Measurements from ENCODE around the gene DAW1. TPM values are rescaled to one million over a fixed set of nuclear protein-coding genes. Genes with fewer than 3 reads are reported as not detected.

The DAW1 gene
- total and polyA plus RNA-seq, 2 of the 4 experiments (the other 2 are of a cell fraction), result 0.86 to 1.4 TPM

- Histone ChIP-seq H3K27me3 (ENCODE audit: control insufficient read depth, insufficient read depth, low read length) (no peaks in the 10 kb centered on the region), H3K36me3 (ENCODE audit: control insufficient read depth, insufficient read depth, low read length) (no peaks in the 10 kb centered on the region), H3K27ac (ENCODE audit: insufficient read depth, low read length) (no peak overlapping the region), H3K9me3 (ENCODE audit: control insufficient read depth, insufficient read depth, low read length) (no peaks in the 10 kb centered on the region), H2BK20ac (ENCODE audit: low read depth, low read length) (no peak overlapping the region), H3K79me1 (ENCODE audit: low read depth in 1 of 2, low read length in 2 of 2) (no peaks in the 10 kb centered on the region), H4K5ac (ENCODE audit: low read depth, low read length) (no peak overlapping the region), H3K4me1 (ENCODE audit: control insufficient read depth, insufficient read depth, low read length) (0 out of 2 replicates have a peak, but pooled peaks cover 1% of the 10 kb centered on the region), H4K20me1 (ENCODE audit: insufficient read depth, low read length) (no peaks in the 10 kb centered on the region), H4K8ac (ENCODE audit: low read depth in 2 of 2, low read length in 2 of 2) (no peak overlapping the region), H3K4me2 (ENCODE audit: low read depth, low read length) (no peak overlapping the region), H3K56ac (ENCODE audit: extremely low read depth, insufficient read depth, low read length) (no peak overlapping the region), H4K91ac (ENCODE audit: insufficient read depth, low read depth, low read length) (no peak overlapping the region), H3K9me1 (ENCODE audit: insufficient read depth, low read length) (no peaks in the 10 kb centered on the region), H3K9ac (ENCODE audit: low read depth, low read length) (no peak overlapping the region), H2BK15ac (ENCODE audit: low read depth, low read length) (no peak overlapping the region), H3K14ac (replicated peaks; ENCODE audit: low read depth, low read length) (no peak overlapping the region), H3K4ac (ENCODE audit: low read depth, low read length) (no peak overlapping the region), H2AFZ (replicated peaks; ENCODE audit: low read length, poor library complexity) (no peak overlapping the region), H3K4me3 (ENCODE audit: insufficient read depth, low read depth, low read length) (no peak overlapping the region), H3K18ac (ENCODE audit: low read depth, low read length) (no peak overlapping the region), H2BK5ac (ENCODE audit: low read depth, low read length, poor library complexity, severe bottlenecking) (no peak overlapping the region), H2BK120ac (ENCODE audit: low read depth, low read length) (no peak overlapping the region), H3K23ac (ENCODE audit: low read depth, low read length) (no peak overlapping the region), H2AK9ac (replicated peaks; ENCODE audit: low read depth, low read length, poor library complexity) (no peak overlapping the region), H2AK5ac (ENCODE audit: low read depth, low read length) (no peak overlapping the region)
- ChIA-PET CTCF (interaction anchor here (0.7 kb wide), 1 partner anchor 18 kb away, joined by 4 read pairs; no protein-coding TSS in a partner anchor), POLR2A (ENCODE audit: unreplicated experiment) (no interaction called here)
- intact Hi-C loops (cut with micrococcal nuclease) (loop anchor here (5.0 kb wide), 2 partner anchors 766 to 1886 kb away; no protein-coding TSS in a partner anchor), dilution Hi-C loops (cut with HindIII; ENCODE audit: low sequenced_read_pairs, unreplicated experiment) (no loop called here), in situ Hi-C loops (cut with MboI; ENCODE audit: low sequenced_read_pairs) (loop anchor here (25.0 kb wide), 1 partner anchor 771 kb away; no protein-coding TSS in a partner anchor)
- DNase-seq (no peak), ATAC-seq (ENCODE audit: low read depth) (no peak)
- WGBS, 2 experiments (ENCODE audit: extremely low coverage in 2 of 2, insufficient read length in 1 of 2), result no CpG with 5 or more reads among the region's 2 CpGs
- BruUV-seq (replicated peaks), result no TSS peak
- no peak for TF ChIP-seq MXI1 (IDR thresholded peaks at IDR 0.05; ENCODE audit: borderline replicate concordance, low read depth, low read length)
- TF ChIP-seq CEBPB (IDR thresholded peaks at IDR 0.05; ENCODE audit: low read depth, low read length), result no peak
- TF ChIP-seq CTCF (conservative IDR thresholded peaks at IDR 0.05; ENCODE audit: low read depth, low read length), result no peak
- no peak for TF ChIP-seq FOS (IDR thresholded peaks at IDR 0.05; ENCODE audit: low read depth, low read length)
- no peak for TF ChIP-seq SMC3 (IDR thresholded peaks at IDR 0.05; ENCODE audit: low read depth, low read length)
- no peak for TF ChIP-seq POLR2A (IDR thresholded peaks at IDR 0.05; ENCODE audit: low read depth, low read length)
- TF ChIP-seq, protein P1, sequence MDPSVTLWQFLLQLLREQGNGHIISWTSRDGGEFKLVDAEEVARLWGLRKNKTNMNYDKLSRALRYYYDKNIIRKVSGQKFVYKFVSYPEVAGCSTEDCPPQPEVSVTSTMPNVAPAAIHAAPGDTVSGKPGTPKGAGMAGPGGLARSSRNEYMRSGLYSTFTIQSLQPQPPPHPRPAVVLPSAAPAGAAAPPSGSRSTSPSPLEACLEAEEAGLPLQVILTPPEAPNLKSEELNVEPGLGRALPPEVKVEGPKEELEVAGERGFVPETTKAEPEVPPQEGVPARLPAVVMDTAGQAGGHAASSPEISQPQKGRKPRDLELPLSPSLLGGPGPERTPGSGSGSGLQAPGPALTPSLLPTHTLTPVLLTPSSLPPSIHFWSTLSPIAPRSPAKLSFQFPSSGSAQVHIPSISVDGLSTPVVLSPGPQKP (IDR thresholded peaks at IDR 0.05; ENCODE audit: borderline replicate concordance, low read depth, low read length), result no peak
- no peak for TF ChIP-seq USF2 (IDR thresholded peaks at IDR 0.05; ENCODE audit: low read depth, low read length)
- TF ChIP-seq MAZ (IDR thresholded peaks at IDR 0.05; ENCODE audit: borderline replicate concordance, low read depth, low read length), result no peak
- no peak for TF ChIP-seq RAD21 (IDR thresholded peaks at IDR 0.05; ENCODE audit: low read length)
- no peak for TF ChIP-seq BHLHE40 (IDR thresholded peaks at IDR 0.05; ENCODE audit: low read depth, low read length)
- no peak for TF ChIP-seq RCOR1 (IDR thresholded peaks at IDR 0.05; ENCODE audit: insufficient replicate concordance, low read length)
- no peak for TF ChIP-seq MAFK (IDR thresholded peaks at IDR 0.05; ENCODE audit: low read depth, low read length)
- TF ChIP-seq NFE2L2 (IDR thresholded peaks at IDR 0.05; ENCODE audit: low read depth, low read length), result no peak
Measured at GRCh38 chr2:227891673-227892072, 20.2 kb downstream of the DAW1 start.

Data from IMR-90 (cell line).